Measurements from ENCODE around the gene DAND5. TPM values are rescaled to one million over a fixed set of nuclear protein-coding genes. Genes with fewer than 3 reads are reported as not detected.
A peak's percentile ranks its signal among the peaks of the same experiment; 100 is the strongest.

Gene DAND5
- total and polyA plus RNA-seq, 12 donors = 0.71 to 14.4 (median 9.7) TPM

GRCh38 chr19:12946092-12946721 lies 23.2 kb upstream of the DAND5 start:
- Histone ChIP-seq H3K9me3 (no peaks in the 10 kb centered on the region), H3K4me3 (peak overlapping the region; percentile 83 to 97 (median 92)), H3K36me3 (peaks cover 6 to 84% (median 65%) of the 10 kb centered on the region in 9 donors), H3K27me3 (no peaks in the 10 kb centered on the region), H3K4me1 (peaks cover 7 to 72% (median 28%) of the 10 kb centered on the region in 9 donors), H3K27ac (peak overlapping the region; percentile 81 to 98 (median 95))
- intact Hi-C loops (cut with DNase I) = no loop called here
- TF ChIP-seq CTCF (IDR thresholded peaks at IDR 0.05) = no peak
- DNase-seq (peak; percentile 68 to 69), ATAC-seq (peak; percentile 75 to 84 (median 76))
- 0 to 1% methylated on average over 40 of the region's 40 CpGs for WGBS, 2 donors

DNA sequence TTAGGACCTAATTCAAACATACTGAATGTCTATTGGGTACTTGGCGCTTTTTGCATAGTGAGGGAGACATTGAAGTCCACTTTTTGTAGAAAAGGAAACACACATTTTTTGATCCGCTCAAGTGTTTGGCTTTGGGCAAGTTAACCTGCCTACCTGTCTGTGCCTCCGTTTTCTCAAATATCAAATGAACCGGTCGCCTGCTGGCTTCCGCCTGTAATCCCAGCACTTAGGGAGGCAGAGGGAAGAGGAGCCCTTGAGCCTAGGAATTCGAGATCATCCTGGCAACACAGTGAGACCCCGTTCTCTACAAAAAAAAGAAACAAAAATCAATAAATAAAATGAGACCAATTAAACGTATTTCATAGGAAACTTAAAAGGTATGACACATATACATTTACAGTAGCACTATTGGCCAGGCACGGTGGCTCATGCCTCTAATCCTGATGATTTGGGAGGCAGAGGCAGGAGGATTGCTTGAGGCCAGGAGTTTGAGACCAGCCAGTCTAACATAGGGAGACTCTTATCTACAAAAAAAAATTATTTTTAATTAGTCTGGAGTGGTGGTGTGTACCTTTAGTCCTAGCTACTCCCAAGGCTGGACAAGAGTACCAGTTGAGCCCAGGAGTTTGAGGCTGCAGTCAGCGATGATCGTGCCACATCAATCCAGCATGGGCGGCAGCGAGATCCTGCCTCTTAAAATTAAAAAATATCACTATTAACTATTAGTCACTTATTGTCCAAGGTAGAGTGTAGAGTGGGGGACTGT lies 22.5 kb upstream of the DAND5 start:
- H3K4me1 ChIP-seq = peaks cover 7 to 69% (median 28%) of the 10 kb centered on the region in 9 donors
- no peak for DNase-seq
- H3K36me3 ChIP-seq = peaks cover 6 to 84% (median 64%) of the 10 kb centered on the region in 9 donors
- no peak for TF ChIP-seq CTCF (IDR thresholded peaks at IDR 0.05)
- H3K4me3 ChIP-seq = peak overlapping the region; percentile 83 to 97 (median 92)
- WGBS, 2 donors = 61 to 63% methylated on average over 14 of the region's 14 CpGs
- ATAC-seq = no peak
- H3K27ac ChIP-seq = peak overlapping the region in 7 of 10 donors; percentile 94 to 98 (median 96)
- H3K27me3 ChIP-seq = no peaks in the 10 kb centered on the region
- intact Hi-C loops (cut with DNase I) = no loop called here
- H3K9me3 ChIP-seq = no peaks in the 10 kb centered on the region

- intact Hi-C loops (cut with DNase I) = no loop called here
- ATAC-seq (no peak), DNase-seq (no peak)
- Histone ChIP-seq H3K9me3 (no peaks in the 10 kb centered on the region), H3K27me3 (no peaks in the 10 kb centered on the region), H3K27ac (no peak overlapping the region), H3K4me1 (peaks cover 14 to 69% (median 35%) of the 10 kb centered on the region in 9 donors), H3K36me3 (peaks cover 6 to 84% (median 64%) of the 10 kb centered on the region in 9 donors), H3K4me3 (no peak overlapping the region)
- no peak for TF ChIP-seq CTCF (IDR thresholded peaks at IDR 0.05)
- 78 to 84% methylated on average over 27 to 28 of the region's 28 CpGs for WGBS, 2 donors
These were observed 21.4 kb upstream of the DAND5 start for GRCh38 chr19:12947702-12948611.
